ENCODE measurements around the gene PBX1. TPM values are rescaled to one million over a fixed set of nuclear protein-coding genes. Genes with fewer than 3 reads are reported as not detected.

Gene PBX1
- total RNA-seq, 6 donors from 2014 or later, result 17.8 to 59.6 (median 38.3) TPM

DNA sequence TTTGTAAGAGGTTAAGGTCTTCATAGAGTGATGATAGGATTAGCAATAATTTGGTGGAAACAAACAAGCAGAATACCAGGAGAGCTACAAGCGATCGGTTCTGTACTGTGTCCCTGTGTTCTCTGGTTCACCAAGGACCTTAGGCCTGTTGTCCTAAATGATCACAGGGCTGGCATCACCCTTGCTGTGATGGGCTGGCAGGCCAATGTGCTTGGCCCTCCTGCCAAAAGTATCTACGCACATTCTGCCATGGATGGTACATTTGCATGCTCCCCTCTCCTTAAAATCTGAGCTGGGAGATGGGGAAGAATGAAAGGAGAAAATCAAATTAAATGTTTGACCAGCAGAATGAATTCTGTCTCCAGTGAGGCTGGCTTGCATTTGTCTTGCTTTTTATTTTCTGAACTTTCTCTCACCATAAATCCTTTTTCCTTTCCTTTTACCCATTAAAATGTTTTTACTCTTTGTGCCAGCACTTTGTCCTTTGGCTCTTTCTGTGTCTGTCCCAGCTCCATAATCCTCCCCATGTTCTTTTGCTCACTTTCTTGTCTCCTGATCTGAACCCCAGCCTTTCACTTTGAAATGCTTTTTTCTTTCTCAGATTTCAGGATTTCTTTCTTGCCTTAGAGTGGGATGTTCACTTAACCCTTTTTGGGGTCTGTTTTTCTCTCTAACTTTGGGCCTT lies 51.7 kb downstream of the PBX1 start:
- H3K36me3 ChIP-seq, result no peaks in the 10 kb centered on the region
- WGBS, 2 donors, result 82 to 94% methylated on average over 3 of the region's 3 CpGs
- H3K27me3 ChIP-seq, result no peaks in the 10 kb centered on the region
- peak overlapping the region in 1 of 4 donors; percentile 0 for H3K27ac ChIP-seq
- peaks cover 15 to 21% (median 17%) of the 10 kb centered on the region in 4 donors for H3K4me1 ChIP-seq
- H3K4me3 ChIP-seq, result no peak overlapping the region
- no peak for TF ChIP-seq POLR2AphosphoS5 (IDR thresholded peaks at IDR 0.05)
- TF ChIP-seq EP300 (IDR thresholded peaks at IDR 0.05), result no peak
- TF ChIP-seq POLR2A (IDR thresholded peaks at IDR 0.05), result no peak
- TF ChIP-seq CTCF (IDR thresholded peaks at IDR 0.05), result no peak
- H3K9me3 ChIP-seq, result no peaks in the 10 kb centered on the region
- DNase-seq, result no peak
- no peak for ATAC-seq (ENCODE audit: low FRiP score in 2 of 2)

DNA sequence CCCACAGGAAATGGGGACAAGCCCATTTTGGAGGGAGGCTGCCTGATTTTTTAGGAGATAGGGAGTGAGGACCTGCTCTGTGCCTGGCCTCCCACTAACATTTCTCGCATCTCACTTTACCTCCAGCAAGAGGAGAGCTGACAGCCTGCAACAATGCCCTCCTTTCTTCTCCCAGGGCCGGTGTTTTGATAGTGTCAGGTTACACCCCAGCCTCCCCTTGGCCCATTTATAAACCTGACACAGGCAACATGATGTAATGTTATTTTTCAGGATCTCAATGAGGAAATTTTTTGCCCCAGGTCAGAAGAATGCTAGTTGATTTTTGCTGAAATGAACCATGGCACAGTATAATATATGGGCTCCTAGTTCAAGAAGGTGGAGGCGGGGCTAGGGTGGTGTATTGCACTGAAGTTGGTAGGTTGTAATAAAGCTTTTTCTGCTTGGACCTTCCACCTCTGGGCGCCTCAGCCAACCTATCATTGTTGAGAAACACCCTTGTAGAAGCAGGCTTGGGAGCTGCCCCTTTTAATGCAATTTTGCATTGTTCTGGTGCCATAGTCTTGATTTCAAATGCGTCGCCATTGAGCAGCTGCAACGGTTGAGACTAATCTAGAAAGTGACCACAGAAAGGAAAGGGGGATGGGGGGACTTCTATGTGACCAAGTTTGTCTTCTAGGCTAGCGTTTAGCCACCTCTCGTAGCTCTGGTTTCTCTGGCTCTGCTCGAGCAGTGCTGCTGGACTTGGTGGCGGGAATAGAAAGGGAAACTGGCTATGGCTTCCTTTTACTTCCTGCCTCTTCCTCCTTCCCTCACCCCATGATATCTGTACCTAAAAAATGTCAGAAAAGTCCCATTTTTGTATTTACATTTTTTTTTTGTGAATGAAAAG lies 53.0 kb downstream of the PBX1 start:
- TF ChIP-seq POLR2A (IDR thresholded peaks at IDR 0.05) (no peak), EP300 (IDR thresholded peaks at IDR 0.05) (no peak), CTCF (IDR thresholded peaks at IDR 0.05) (no peak), POLR2AphosphoS5 (IDR thresholded peaks at IDR 0.05) (no peak)
- WGBS, 2 donors, result 72 to 78% methylated on average over 11 of the region's 11 CpGs
- peak in 1 of 2 donors; percentile 16 for ATAC-seq (ENCODE audit: low FRiP score in 2 of 2)
- Histone ChIP-seq H3K36me3 (no peaks in the 10 kb centered on the region), H3K27ac (no peak overlapping the region), H3K4me3 (no peak overlapping the region), H3K9me3 (no peaks in the 10 kb centered on the region), H3K27me3 (no peaks in the 10 kb centered on the region), H3K4me1 (peaks cover 15 to 26% (median 17%) of the 10 kb centered on the region in 4 donors)
- peak in 1 of 2 donors; percentile 39 for DNase-seq

DNA sequence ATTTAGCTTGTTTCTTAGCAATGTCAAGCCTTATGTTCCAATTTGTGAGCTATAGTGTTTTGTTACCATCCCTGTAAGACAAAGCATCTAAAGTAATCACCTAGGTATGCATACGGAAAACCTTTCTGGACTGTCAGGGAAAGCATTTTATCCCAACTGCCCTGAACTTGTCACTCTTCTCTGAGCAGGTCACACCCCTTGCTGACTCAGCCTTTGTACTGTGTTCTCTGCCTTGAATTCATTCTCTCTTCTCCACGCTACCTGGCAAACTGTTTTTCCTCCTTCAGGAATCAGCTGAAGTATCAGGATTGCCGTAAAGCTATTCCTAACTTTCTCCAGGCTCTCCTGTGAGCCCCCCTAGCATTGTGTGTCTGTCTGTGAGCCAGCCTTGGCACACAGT lies 54.2 kb downstream of the PBX1 start:
- peaks cover 12 to 27% (median 20%) of the 10 kb centered on the region in 4 donors for H3K4me1 ChIP-seq
- ATAC-seq (ENCODE audit: low FRiP score in 2 of 2), result no peak

GRCh38 chr1:164614316-164614715 lies 55.3 kb downstream of the PBX1 start:
- Histone ChIP-seq H3K27ac (no peak overlapping the region), H3K27me3 (no peaks in the 10 kb centered on the region), H3K9me3 (no peaks in the 10 kb centered on the region), H3K36me3 (no peaks in the 10 kb centered on the region), H3K4me1 (peaks cover 15 to 37% (median 25%) of the 10 kb centered on the region in 4 donors), H3K4me3 (no peak overlapping the region)
- ATAC-seq (ENCODE audit: low FRiP score in 2 of 2) (no peak), DNase-seq (no peak)
- WGBS, 2 donors, result 75 to 86% methylated on average over 6 of the region's 6 CpGs
- TF ChIP-seq CTCF (IDR thresholded peaks at IDR 0.05), result no peak
- no peak for TF ChIP-seq POLR2AphosphoS5 (IDR thresholded peaks at IDR 0.05)
- TF ChIP-seq POLR2A (IDR thresholded peaks at IDR 0.05), result no peak
- no peak for TF ChIP-seq EP300 (IDR thresholded peaks at IDR 0.05)

More for the DNA sequence above, 54.2 kb downstream of the PBX1 start:
- no peak for DNase-seq
- no peaks in the 10 kb centered on the region for H3K9me3 ChIP-seq
- no peak overlapping the region for H3K27ac ChIP-seq
- no peaks in the 10 kb centered on the region for H3K36me3 ChIP-seq
- TF ChIP-seq EP300 (IDR thresholded peaks at IDR 0.05), result no peak
- TF ChIP-seq CTCF (IDR thresholded peaks at IDR 0.05), result no peak
- no peak for TF ChIP-seq POLR2AphosphoS5 (IDR thresholded peaks at IDR 0.05)
- no peak for TF ChIP-seq POLR2A (IDR thresholded peaks at IDR 0.05)
- H3K27me3 ChIP-seq, result no peaks in the 10 kb centered on the region
- WGBS, 2 donors, result 62 to 65% methylated on average over 3 of the region's 3 CpGs
- no peak overlapping the region for H3K4me3 ChIP-seq
